Left ventricle myocardium inferior (tissue), 1 donor: ENCODE data around the gene TTLL5. TPM values are rescaled to one million over a fixed set of nuclear protein-coding genes. Genes with fewer than 3 reads are reported as not detected.

Source experiments
- DNase-seq: peaks from one replicate; pipeline ENCODE4 v3.0.0-alpha.2; 2020
- H3K27ac ChIP-seq: fragments of 200-600 bp; replicated peaks from 2 replicates; pipeline ENCODE4 v1.8.0; 2021
- H3K27me3 ChIP-seq: fragments of 200-600 bp; 2 replicates; pipeline ENCODE4 v1.8.0; 2021; ENCODE audit warnings: low read depth
- H3K36me3 ChIP-seq: fragments of 200-600 bp; 2 replicates; pipeline ENCODE4 v1.8.0; 2021
- H3K4me1 ChIP-seq: fragments of 200-600 bp; 2 replicates; pipeline ENCODE4 v1.8.0; 2021
- H3K4me3 ChIP-seq: fragments of 200-600 bp; 2 replicates; pipeline ENCODE4 v1.8.0; 2021; ENCODE audit warnings: mild to moderate bottlenecking, moderate library complexity
- H3K9me3 ChIP-seq: fragments of 200-600 bp; replicated peaks from 2 replicates; pipeline ENCODE4 v1.8.0; 2021
- intact Hi-C: fragments of 100-400 bp; cut with micrococcal nuclease; formaldehyde crosslinking; loops from one replicate; pipeline ENCODE4 v1.11.0; 2022
- total RNA-seq: library from RNA; stranded (reverse); fragmentation: NEBNext Ultra II Directional; extraction: Animal tissue kit (Norgen Biotek cat#: 25700); gene quantifications from one replicate; pipeline ENCODE4 v1.2.1, GENCODE V29; 2021
- TF ChIP-seq, protein P1 (sequence below): fragments of 200-600 bp; IDR thresholded peaks from 2 replicates; pipeline ENCODE4 v1.8.0; 2021; ENCODE audit warnings: antibody characterized with exemption, mild to moderate bottlenecking, borderline replicate concordance
- donor health status: DM: no; HTN: yes; CAD: no; lungs with severe emphysema.

Gene TTLL5
- total RNA-seq, 1 donor from 2014 or later, result 16.3 TPM

DNA sequence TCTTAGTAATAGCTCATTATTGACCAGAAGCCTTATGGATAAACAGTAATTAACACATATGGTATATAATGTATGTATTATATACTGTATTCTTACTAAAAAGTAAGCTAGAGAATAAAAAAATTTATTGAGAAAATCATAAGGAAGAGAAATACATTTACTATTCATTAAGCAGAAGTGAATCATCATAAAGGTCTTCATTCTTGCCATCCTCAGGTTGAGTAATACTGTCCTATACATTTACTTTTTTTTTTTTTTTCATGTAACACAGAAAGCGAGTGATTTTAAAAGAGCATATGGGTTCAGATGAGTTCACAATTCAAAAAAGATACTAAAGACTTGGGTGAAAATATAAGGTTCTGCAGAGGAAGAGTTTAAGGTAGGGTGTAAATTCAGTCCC, 168.3 kb downstream of the TTLL5 start:
- no peak overlapping the region for H3K4me3 ChIP-seq
- no peak for DNase-seq
- intact Hi-C loops, result no loop called here
- peaks cover 45% of the 10 kb centered on the region for H3K4me1 ChIP-seq
- no peaks in the 10 kb centered on the region for H3K36me3 ChIP-seq
- no peak overlapping the region for H3K27ac ChIP-seq
- H3K27me3 ChIP-seq, result no peaks in the 10 kb centered on the region
- H3K9me3 ChIP-seq, result no peaks in the 10 kb centered on the region
- TF ChIP-seq, protein P1, sequence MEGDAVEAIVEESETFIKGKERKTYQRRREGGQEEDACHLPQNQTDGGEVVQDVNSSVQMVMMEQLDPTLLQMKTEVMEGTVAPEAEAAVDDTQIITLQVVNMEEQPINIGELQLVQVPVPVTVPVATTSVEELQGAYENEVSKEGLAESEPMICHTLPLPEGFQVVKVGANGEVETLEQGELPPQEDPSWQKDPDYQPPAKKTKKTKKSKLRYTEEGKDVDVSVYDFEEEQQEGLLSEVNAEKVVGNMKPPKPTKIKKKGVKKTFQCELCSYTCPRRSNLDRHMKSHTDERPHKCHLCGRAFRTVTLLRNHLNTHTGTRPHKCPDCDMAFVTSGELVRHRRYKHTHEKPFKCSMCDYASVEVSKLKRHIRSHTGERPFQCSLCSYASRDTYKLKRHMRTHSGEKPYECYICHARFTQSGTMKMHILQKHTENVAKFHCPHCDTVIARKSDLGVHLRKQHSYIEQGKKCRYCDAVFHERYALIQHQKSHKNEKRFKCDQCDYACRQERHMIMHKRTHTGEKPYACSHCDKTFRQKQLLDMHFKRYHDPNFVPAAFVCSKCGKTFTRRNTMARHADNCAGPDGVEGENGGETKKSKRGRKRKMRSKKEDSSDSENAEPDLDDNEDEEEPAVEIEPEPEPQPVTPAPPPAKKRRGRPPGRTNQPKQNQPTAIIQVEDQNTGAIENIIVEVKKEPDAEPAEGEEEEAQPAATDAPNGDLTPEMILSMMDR, result no peak

DNA sequence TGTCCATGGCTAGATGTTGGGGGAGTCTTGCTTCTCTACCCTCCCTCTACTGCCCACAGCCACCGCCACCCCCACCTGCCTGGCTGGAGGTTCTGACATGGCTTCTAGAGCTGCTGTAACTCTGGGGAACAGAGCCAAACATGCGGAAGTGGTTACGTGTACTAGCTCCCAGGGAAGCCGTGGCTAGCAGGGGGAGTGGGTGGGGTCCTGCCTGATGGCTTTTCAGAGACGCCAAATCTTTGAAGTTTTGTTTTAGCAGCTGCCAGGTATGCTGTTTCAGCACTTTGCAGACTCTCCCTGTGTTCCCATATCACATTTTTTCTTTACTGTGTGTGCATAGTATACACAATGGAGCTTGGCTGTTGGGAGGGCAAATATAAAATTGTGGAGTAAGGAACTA, 170.4 kb downstream of the TTLL5 start:
- TF ChIP-seq, protein P1, result no peak
- Histone ChIP-seq H3K27ac (no peak overlapping the region), H3K4me3 (no peak overlapping the region), H3K9me3 (no peaks in the 10 kb centered on the region), H3K27me3 (no peaks in the 10 kb centered on the region), H3K4me1 (peaks cover 28% of the 10 kb centered on the region), H3K36me3 (no peaks in the 10 kb centered on the region)
- intact Hi-C loops, result no loop called here
- DNase-seq, result peak; percentile 38

DNA sequence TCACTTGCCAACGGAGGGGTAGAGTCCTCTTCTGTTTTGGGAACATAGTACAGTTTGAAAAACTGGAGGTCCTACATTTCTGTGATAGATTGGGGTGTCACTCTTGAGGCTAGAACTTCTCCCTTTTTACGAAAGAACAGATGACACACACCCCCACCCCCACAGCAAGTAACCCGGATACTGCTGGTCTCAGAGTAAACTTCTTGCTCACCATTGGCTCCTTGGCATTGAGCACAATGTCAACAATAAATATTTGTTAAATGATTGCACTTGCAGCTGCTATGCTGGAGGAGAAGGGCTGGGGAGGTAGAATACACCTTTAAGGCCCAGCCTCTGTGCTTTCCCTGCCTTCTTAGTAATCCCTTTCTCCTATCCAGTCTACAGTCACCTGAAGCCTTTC, 170.9 kb downstream of the TTLL5 start:
- H3K4me1 ChIP-seq, result peaks cover 28% of the 10 kb centered on the region
- H3K27ac ChIP-seq, result no peak overlapping the region
- H3K9me3 ChIP-seq, result no peaks in the 10 kb centered on the region
- intact Hi-C loops, result no loop called here
- H3K27me3 ChIP-seq, result no peaks in the 10 kb centered on the region
- H3K4me3 ChIP-seq, result no peak overlapping the region
- DNase-seq, result no peak
- TF ChIP-seq, protein P1, result no peak
- peaks cover 5% of the 10 kb centered on the region for H3K36me3 ChIP-seq

DNA sequence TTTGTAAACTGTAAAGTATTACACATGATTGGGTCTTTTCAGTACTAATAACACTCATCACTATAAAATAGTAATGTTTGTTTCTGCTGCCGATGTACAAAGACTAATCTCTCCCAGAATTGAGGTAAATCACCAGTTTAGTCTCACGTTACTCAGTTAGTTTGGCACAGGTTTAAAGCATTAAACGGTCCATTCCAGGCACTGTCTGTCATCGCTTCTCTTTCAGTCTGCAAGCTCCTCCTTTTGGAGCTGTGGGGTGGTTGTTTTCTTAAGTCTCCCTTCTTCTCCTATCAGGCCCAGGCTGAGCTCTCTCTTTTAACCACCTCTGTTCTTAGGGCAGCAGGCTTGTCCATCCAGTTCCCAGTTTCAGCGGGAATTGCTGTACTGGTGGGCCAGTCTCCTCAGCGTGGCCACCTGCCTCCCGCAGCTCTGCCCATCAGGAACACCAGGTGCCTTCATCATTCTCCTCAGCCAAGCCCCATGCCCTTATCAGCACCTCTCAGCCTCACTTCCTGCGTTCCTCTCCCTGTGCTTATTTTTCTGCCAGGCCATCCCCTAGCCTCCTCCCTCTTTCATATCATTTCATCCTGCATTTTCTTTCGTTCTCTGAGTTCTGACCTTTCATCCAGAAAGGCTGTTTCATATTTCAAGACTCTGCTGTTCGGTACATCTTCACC, 171.7 kb downstream of the TTLL5 start:
- no peak for DNase-seq
- peaks cover 28% of the 10 kb centered on the region for H3K4me1 ChIP-seq
- intact Hi-C loops, result no loop called here
- H3K4me3 ChIP-seq, result no peak overlapping the region
- peak overlapping the region; percentile 30 for H3K27ac ChIP-seq
- TF ChIP-seq, protein P1, result no peak
- no peaks in the 10 kb centered on the region for H3K9me3 ChIP-seq
- peaks cover 7% of the 10 kb centered on the region for H3K36me3 ChIP-seq
- no peaks in the 10 kb centered on the region for H3K27me3 ChIP-seq

DNA sequence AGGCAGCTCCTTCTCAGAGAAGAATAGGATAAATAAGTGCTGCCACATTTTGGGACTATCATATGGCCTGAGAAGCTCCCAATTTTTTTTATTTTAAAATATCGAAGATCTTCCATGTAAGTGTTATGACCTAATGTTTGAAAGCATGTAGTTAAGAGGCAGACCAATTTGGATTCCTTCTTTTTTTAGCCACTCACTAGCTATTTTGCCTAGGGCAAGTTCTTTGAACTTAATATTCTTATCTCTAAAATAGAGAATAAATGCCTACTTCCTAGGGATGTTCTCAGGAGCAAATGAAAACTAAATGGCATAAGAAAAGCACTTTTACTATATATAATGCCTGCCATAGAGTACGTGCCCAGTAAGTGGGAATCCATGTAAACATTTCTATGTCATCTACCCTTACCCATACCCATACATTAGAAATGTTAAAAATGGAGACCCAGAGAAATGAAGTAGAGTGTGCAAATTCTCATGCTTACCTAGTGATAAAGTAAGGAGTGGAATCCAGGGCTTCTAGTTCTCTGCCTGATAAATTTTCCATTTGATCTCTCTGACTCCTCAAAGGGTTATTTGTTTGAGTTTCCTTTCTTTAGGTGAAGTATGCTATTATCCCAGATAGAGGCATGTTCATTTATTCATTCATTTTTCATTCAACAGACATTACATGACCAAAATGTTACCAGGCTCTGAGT, 172.4 kb downstream of the TTLL5 start:
- no peaks in the 10 kb centered on the region for H3K9me3 ChIP-seq
- TF ChIP-seq, protein P1, result no peak
- H3K36me3 ChIP-seq, result peaks cover 7% of the 10 kb centered on the region
- H3K27me3 ChIP-seq, result no peaks in the 10 kb centered on the region
- no peak overlapping the region for H3K4me3 ChIP-seq
- no peak for DNase-seq
- H3K4me1 ChIP-seq, result peaks cover 28% of the 10 kb centered on the region
- intact Hi-C loops, result no loop called here
- H3K27ac ChIP-seq, result peak overlapping the region; percentile 30
